Right lobe of liver (tissue), 6 donors: ENCODE measurements around the gene CTF1. TPM values are rescaled to one million over a fixed set of nuclear protein-coding genes. Genes with fewer than 3 reads are reported as not detected.
A peak's percentile ranks its signal among the peaks of the same experiment; 100 is the strongest.

ENCODE experiments used
- ATAC-seq, 4 donors: fragments of 200-7000 bp; cut with Tn5 transposase; one replicate each; pipeline ENCODE4 v1.9.1; 2020; ENCODE audit warnings: mild to moderate bottlenecking in 4 of 4, moderate library complexity in 4 of 4
- DNase-seq, 3 donors: peaks; one replicate each; pipeline ENCODE4 v3.0.0-alpha.2; 2020
- H3K27ac ChIP-seq, 3 donors: fragments of 200-600 bp; one replicate each; pipeline ENCODE4 v1.8.0; 2022
- H3K27me3 ChIP-seq, 2 donors: fragments of 200-600 bp; one replicate each; pipeline ENCODE4 v1.8.0; 2022
- H3K36me3 ChIP-seq, 4 donors: fragments of 200-600 bp; sonication (generic) in 1 of 4; one replicate each; pipeline versions ENCODE4 v1.5.1 to v1.8.0; 2017 to 2022; ENCODE audit warnings: control low read depth in 1 of 4
- H3K4me1 ChIP-seq, 4 donors: fragments of 200-600 bp; sonication (generic) in 1 of 4; one replicate each; pipeline versions ENCODE4 v1.5.1 to v1.8.0; 2017 to 2022; ENCODE audit warnings: control low read depth in 1 of 4
- H3K4me3 ChIP-seq, 3 donors: fragments of 200-600 bp; one replicate each; pipeline ENCODE4 v1.8.0; 2022
- H3K9me3 ChIP-seq, 4 donors: fragments of 200-600 bp; sonication (generic) in 1 of 4; one replicate each; pipeline versions ENCODE4 v1.5.1 to v1.8.0; 2017 to 2022; ENCODE audit warnings: control low read depth in 1 of 4
- POLR2A ChIP-seq: fragments of 450-650 bp; IDR thresholded peaks from one replicate; pipeline ENCODE4 v1.6.1; 2017; ENCODE audit warnings: antibody characterized with exemption, mild to moderate bottlenecking
- WGBS: methylation state at CpG from one replicate; pipeline ENCODE4 v1.1.6; 2018; ENCODE audit warnings: low coverage, low lambda C conversion rate; ENCODE audit not compliant: insufficient coverage; ENCODE audit errors: missing lambda C conversion rate; 5-methylcytosine and 5-hydroxymethylcytosine counted together
- intact Hi-C, 2 donors: fragments of 100-400 bp; cut with DNase I; formaldehyde crosslinking; loops; one replicate each; pipeline versions ENCODE4 v1.11.2 to v1.14.1; 2022
- total RNA-seq, 6 experiments: library from RNA; depleted of rRNA in 2 of 6; stranded (reverse); fragments of >200 nt in 2 of 6; fragmentation: NEBNext Ultra II Directional in 3 of 6; extraction: Animal tissue kit (Norgen Biotek cat#: 25700) in 3 of 6; gene quantifications; one replicate each; pipeline versions ENCODE4 v1.1.0 to v1.2.4, GENCODE V29; 2016 to 2023
- TF ChIP-seq, protein P1 (sequence below), 4 donors: fragments of 200-600 bp in 3 of 4; fragments of 450-650 bp in 1 of 4; IDR thresholded peaks; one replicate each; pipeline versions ENCODE4 v1.5.1 to v1.8.0; 2016 to 2022; ENCODE audit warnings: antibody characterized with exemption in 4 of 4, mild to moderate bottlenecking in 2 of 4
- donor health status: DM: no; HTN: yes; CAD: no.
- donor health status: DM: no; HTN: no; CAD: no.
- donor health status: DM: no; HTN: no; CAD: no.
- donor health status: DM: no; HTN: yes; CAD: no.
- donor health status: DM: no; HTN: yes; CAD: no.

The CTF1 gene
- total RNA-seq, 6 experiments from 2014 or later = 0.13 to 0.74 (median 0.43) TPM; not detected in 2

DNA sequence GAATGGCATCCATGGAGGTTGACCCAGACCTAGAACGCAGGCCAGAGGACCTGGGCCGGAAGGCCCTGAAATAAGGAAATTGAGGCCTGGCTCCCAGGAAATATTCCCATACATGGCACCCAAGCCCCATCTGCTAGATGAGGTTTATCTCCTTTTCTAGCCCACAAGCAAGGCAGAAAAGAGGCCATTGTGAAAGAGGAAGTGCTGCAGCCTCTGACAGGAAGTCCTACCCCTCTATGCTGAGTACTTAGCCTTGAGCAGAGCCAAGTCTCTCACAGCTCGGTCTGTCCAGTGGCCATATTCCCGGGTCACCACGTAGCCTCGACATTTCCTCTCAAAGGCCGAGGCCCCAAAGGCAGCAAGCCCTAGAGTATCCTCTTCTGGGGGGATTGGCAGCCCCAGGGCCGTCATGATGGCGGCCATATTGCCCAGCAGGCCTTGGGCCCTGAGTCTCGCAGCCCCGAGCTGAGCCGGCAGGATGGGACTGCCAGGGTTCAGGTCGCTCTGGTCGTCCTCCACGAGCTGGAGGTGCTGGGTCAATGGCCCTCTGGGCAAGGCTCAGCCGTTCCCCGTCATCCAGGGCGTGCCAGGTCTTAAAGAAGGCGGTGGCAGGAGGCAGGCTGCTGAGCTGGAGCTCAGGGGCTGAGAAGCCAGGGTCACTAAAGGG, 7.8 kb downstream of the CTF1 start:
- H3K36me3 ChIP-seq = no peaks in the 10 kb centered on the region
- no peak overlapping the region for H3K4me3 ChIP-seq
- H3K9me3 ChIP-seq = no peaks in the 10 kb centered on the region
- H3K27ac ChIP-seq = peak overlapping the region in 2 of 3 donors; percentile 57 to 86
- H3K4me1 ChIP-seq = no peaks in the 10 kb centered on the region
- WGBS = 40% methylated on average over 1 of the region's 19 CpGs
- intact Hi-C loops = no loop called here
- no peaks in the 10 kb centered on the region for H3K27me3 ChIP-seq
- no peak for DNase-seq
- ATAC-seq = no peak
- TF ChIP-seq POLR2A = no peak
- TF ChIP-seq, protein P1, sequence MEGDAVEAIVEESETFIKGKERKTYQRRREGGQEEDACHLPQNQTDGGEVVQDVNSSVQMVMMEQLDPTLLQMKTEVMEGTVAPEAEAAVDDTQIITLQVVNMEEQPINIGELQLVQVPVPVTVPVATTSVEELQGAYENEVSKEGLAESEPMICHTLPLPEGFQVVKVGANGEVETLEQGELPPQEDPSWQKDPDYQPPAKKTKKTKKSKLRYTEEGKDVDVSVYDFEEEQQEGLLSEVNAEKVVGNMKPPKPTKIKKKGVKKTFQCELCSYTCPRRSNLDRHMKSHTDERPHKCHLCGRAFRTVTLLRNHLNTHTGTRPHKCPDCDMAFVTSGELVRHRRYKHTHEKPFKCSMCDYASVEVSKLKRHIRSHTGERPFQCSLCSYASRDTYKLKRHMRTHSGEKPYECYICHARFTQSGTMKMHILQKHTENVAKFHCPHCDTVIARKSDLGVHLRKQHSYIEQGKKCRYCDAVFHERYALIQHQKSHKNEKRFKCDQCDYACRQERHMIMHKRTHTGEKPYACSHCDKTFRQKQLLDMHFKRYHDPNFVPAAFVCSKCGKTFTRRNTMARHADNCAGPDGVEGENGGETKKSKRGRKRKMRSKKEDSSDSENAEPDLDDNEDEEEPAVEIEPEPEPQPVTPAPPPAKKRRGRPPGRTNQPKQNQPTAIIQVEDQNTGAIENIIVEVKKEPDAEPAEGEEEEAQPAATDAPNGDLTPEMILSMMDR (IDR thresholded peaks at IDR 0.05) = no peak

DNA sequence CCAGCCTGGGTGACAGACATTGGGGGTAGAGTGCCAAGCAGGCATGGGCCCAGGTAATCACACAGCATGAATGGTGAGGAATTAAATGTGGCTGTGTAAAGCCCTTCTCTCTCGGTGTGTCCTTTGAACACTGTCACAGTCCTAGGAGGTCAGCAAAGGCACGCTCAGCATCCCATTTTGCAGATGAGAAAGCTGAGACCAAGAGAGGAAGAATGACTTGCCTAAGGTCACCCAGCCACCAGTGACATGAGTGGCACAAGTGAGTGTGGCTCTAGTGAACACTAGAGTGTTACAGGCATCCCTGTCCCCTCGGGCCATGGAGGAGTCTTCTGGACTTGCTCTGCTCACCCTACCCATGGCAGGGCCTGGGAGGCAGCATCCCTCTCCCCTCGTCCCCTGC, 10.7 kb downstream of the CTF1 start:
- intact Hi-C loops = no loop called here
- Histone ChIP-seq H3K4me1 (no peaks in the 10 kb centered on the region), H3K36me3 (no peaks in the 10 kb centered on the region), H3K9me3 (no peaks in the 10 kb centered on the region), H3K27ac (no peak overlapping the region), H3K27me3 (no peaks in the 10 kb centered on the region), H3K4me3 (no peak overlapping the region)
- no peak for ATAC-seq
- DNase-seq = no peak
- WGBS = 100% methylated on average over 2 of the region's 4 CpGs
- no peak for TF ChIP-seq POLR2A
- TF ChIP-seq, protein P1 (IDR thresholded peaks at IDR 0.05) = no peak

DNA sequence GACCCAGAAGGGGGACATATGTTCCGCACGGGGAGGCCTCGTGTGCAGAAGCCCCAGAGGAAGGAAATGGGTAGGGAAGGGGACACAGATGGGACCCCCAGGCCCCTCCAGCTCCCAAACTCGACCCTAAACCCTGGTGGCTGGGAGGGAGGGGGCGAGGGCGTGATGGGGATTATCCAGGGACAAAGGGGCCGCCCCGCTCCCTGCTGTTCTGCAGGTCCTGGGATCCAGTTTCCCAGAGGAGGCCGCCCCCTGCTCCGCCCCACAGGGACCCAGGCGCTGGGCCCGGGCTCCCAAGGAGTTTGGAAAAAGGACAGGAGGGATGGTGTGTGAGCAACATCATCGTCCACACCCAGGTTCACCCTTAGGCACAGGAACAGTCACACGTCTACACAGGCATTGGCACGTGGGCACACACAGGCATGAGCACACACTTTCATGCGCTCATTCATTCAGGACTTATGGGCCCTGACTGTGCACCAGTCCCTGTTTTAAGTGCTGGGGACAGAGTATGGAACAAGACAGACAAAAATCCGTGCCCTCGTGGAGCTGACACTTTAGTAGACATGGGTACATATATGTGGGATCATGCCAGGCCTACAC, 14.1 kb downstream of the CTF1 start:
- intact Hi-C loops = loop anchor here in 1 of 2 donors (5.0 kb wide), 1 partner anchor 63 kb away; no protein-coding TSS in a partner anchor
- DNase-seq (no peak), ATAC-seq (peak in 1 of 4 donors; percentile 14)
- no peak overlapping the region for H3K27ac ChIP-seq
- 42% methylated on average over 2 of the region's 18 CpGs for WGBS
- TF ChIP-seq POLR2A = no peak
- TF ChIP-seq, protein P1 (IDR thresholded peaks at IDR 0.05) = no peak
- H3K4me3 ChIP-seq = no peak overlapping the region
- H3K36me3 ChIP-seq = no peaks in the 10 kb centered on the region
- no peaks in the 10 kb centered on the region for H3K9me3 ChIP-seq
- H3K27me3 ChIP-seq = no peaks in the 10 kb centered on the region
- no peaks in the 10 kb centered on the region for H3K4me1 ChIP-seq

DNA sequence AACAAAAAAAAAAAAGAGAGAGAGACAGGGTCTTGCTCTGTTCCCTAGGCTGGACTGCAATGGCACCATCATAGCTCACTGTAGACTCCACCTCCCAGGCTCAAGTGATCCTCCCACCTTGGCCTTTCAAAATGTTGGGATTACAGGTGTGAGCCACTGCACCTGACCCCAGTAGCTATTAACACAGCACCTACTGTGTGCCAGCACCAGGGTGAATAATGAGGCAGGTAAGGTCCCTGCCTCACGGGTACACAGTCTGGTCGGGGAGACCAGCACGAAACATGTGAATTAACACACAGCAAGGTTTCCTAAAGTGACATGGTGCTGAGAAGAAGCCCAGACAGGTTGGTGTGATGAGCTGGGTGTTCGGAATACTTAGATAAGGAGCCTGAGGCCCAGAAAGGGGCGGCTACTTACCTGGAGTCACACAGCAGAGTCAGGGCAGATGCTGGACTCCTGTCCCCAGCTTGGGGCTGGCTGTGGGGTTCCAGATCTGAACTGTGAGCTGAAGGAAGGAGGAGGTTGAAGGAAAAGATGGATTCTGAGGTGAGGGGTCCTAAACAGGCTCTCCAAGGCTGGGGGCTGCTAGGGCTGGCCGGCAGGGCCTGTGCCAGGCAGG, 16.5 kb downstream of the CTF1 start:
- intact Hi-C loops = loop anchor here in 1 of 2 donors (5.0 kb wide), 1 partner anchor 66 kb away; no protein-coding TSS in a partner anchor
- Histone ChIP-seq H3K9me3 (no peaks in the 10 kb centered on the region), H3K4me3 (no peak overlapping the region), H3K27me3 (no peaks in the 10 kb centered on the region), H3K36me3 (no peaks in the 10 kb centered on the region), H3K4me1 (no peaks in the 10 kb centered on the region), H3K27ac (no peak overlapping the region)
- TF ChIP-seq, protein P1 (IDR thresholded peaks at IDR 0.05) = no peak
- no peak for TF ChIP-seq POLR2A
- WGBS = 73% methylated on average over 2 of the region's 6 CpGs
- ATAC-seq (peak in 1 of 4 donors; percentile 12), DNase-seq (no peak)
